ENCODE results near the gene LEPROT.

The LEPROT gene

GRCh38 chr1:65477414-65478378 lies 57.2 kb downstream of the LEPROT start:
- no peak for DNase-seq (ENCODE audit: low spot score)

GRCh38 chr1:65478379-65479026 lies 58.0 kb downstream of the LEPROT start:
- DNase-seq (ENCODE audit: low spot score) = no peak

- DNase-seq (ENCODE audit: low spot score) = no peak
Measured at GRCh38 chr1:65479554-65480204, 59.2 kb downstream of the LEPROT start.

GRCh38 chr1:65480684-65481405 lies 60.4 kb downstream of the LEPROT start:
- DNase-seq (ENCODE audit: low spot score) = no peak

- DNase-seq (ENCODE audit: low spot score) = no peak
Measured at GRCh38 chr1:65483993-65484754, 63.7 kb downstream of the LEPROT start.

Data from left forelimb (tissue), 1 donor.